Ishikawa (cell line): ENCODE data around the gene EEF1AKMT4.

Experiments
- CEBPB ChIP-seq: IDR thresholded peaks from 2 replicates; pipeline ENCODE4 v1.6.1; 2012
- CREB1 ChIP-seq: IDR thresholded peaks from 2 replicates; pipeline ENCODE4 v1.6.1; 2012; ENCODE audit warnings: low read depth
- EP300 ChIP-seq: IDR thresholded peaks from 2 replicates; pipeline ENCODE4 v1.6.1; 2012; ENCODE audit warnings: borderline replicate concordance
- NFIC ChIP-seq: IDR thresholded peaks from 2 replicates; pipeline ENCODE4 v1.6.1; 2012
- RAD21 ChIP-seq: IDR thresholded peaks from 2 replicates; pipeline ENCODE4 v1.6.1; 2012; ENCODE audit warnings: low read depth
- TAF1 ChIP-seq: IDR thresholded peaks from 2 replicates; pipeline ENCODE4 v1.6.1; 2012; ENCODE audit warnings: low read depth, mild to moderate bottlenecking
- TEAD4 ChIP-seq: IDR thresholded peaks from 2 replicates; pipeline ENCODE4 v1.6.1; 2012
- USF1 ChIP-seq: IDR thresholded peaks from 2 replicates; pipeline ENCODE4 v1.6.1; 2012
- YY1 ChIP-seq: IDR thresholded peaks from 2 replicates; pipeline ENCODE4 v1.6.1; 2012; ENCODE audit warnings: low read depth
- TF ChIP-seq, protein P1 (sequence below): IDR thresholded peaks from 2 replicates; pipeline ENCODE4 v1.6.1; 2012; ENCODE audit warnings: low read depth, mild to moderate bottlenecking

GRCh38 chr3:184258926-184259325 lies 9.5 kb downstream of the EEF1AKMT4 start:
- TF ChIP-seq EP300 (no peak), YY1 (no peak), TEAD4 (no peak), RAD21 (no peak), CEBPB (no peak), TAF1 (no peak), NFIC (no peak), CREB1 (no peak), USF1 (no peak)
- TF ChIP-seq, protein P1, sequence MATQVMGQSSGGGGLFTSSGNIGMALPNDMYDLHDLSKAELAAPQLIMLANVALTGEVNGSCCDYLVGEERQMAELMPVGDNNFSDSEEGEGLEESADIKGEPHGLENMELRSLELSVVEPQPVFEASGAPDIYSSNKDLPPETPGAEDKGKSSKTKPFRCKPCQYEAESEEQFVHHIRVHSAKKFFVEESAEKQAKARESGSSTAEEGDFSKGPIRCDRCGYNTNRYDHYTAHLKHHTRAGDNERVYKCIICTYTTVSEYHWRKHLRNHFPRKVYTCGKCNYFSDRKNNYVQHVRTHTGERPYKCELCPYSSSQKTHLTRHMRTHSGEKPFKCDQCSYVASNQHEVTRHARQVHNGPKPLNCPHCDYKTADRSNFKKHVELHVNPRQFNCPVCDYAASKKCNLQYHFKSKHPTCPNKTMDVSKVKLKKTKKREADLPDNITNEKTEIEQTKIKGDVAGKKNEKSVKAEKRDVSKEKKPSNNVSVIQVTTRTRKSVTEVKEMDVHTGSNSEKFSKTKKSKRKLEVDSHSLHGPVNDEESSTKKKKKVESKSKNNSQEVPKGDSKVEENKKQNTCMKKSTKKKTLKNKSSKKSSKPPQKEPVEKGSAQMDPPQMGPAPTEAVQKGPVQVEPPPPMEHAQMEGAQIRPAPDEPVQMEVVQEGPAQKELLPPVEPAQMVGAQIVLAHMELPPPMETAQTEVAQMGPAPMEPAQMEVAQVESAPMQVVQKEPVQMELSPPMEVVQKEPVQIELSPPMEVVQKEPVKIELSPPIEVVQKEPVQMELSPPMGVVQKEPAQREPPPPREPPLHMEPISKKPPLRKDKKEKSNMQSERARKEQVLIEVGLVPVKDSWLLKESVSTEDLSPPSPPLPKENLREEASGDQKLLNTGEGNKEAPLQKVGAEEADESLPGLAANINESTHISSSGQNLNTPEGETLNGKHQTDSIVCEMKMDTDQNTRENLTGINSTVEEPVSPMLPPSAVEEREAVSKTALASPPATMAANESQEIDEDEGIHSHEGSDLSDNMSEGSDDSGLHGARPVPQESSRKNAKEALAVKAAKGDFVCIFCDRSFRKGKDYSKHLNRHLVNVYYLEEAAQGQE = no peak
